DND-41 (cell line): ENCODE measurements around the gene WDR86.

ENCODE experiments used
- ATAC-seq: fragments of 200-7000 bp; cut with Tn5 transposase; 3 replicates; pipeline ENCODE4 v1.9.1; 2021; ENCODE audit warnings: low read depth; ENCODE audit not compliant: insufficient read depth
- DNase-seq: peaks from one replicate; pipeline ENCODE4 v3.0.0-alpha.2; 2020
- H2AFZ ChIP-seq: 2 replicates; pipeline ENCODE4 v1.6.0; 2012; ENCODE audit warnings: low read depth, low read length
- H3K27ac ChIP-seq: 2 replicates; pipeline ENCODE4 v1.5.1; 2012; ENCODE audit warnings: low read length, inconsistent platforms
- H3K27me3 ChIP-seq: fragments of 200-600 bp; sonication (generic); 2 replicates; pipeline ENCODE4 v1.6.0; 2012; ENCODE audit warnings: low read length, mild to moderate bottlenecking, inconsistent platforms; ENCODE audit not compliant: insufficient read depth, poor library complexity
- H3K36me3 ChIP-seq: 2 replicates; pipeline ENCODE4 v1.5.1; 2012; ENCODE audit warnings: low read length, inconsistent platforms; ENCODE audit not compliant: insufficient read depth
- H3K4me1 ChIP-seq: 2 replicates; pipeline ENCODE4 v1.5.1; 2012; ENCODE audit warnings: mild to moderate bottlenecking, low read length; ENCODE audit not compliant: insufficient read depth
- H3K4me2 ChIP-seq: 2 replicates; pipeline ENCODE4 v1.6.0; 2012; ENCODE audit warnings: mild to moderate bottlenecking, moderate library complexity, low read length, inconsistent platforms; ENCODE audit not compliant: insufficient read depth
- H3K4me3 ChIP-seq, 2 experiments: fragments of 200-600 bp in 1 of 2; shearing (Covaris generic) in 1 of 2; 2 replicates each; pipeline ENCODE4 v1.5.1; 2012 to 2016; ENCODE audit warnings: inconsistent platforms in 2 of 2, low read length in 2 of 2, mild to moderate bottlenecking in 2 of 2, low read depth in 1 of 2, moderate library complexity in 1 of 2
- H3K79me2 ChIP-seq: 2 replicates; pipeline ENCODE4 v1.6.0; 2012; ENCODE audit warnings: low read length, inconsistent platforms; ENCODE audit not compliant: insufficient read depth
- H3K9ac ChIP-seq: 2 replicates; pipeline ENCODE4 v1.6.0; 2012; ENCODE audit warnings: low read depth, mild to moderate bottlenecking, inconsistent platforms, low read length, moderate library complexity
- H3K9me3 ChIP-seq: 2 replicates; pipeline ENCODE4 v1.5.1; 2012; ENCODE audit warnings: low read length, moderate library complexity, mild to moderate bottlenecking, inconsistent platforms; ENCODE audit not compliant: insufficient read depth, severe bottlenecking
- H4K20me1 ChIP-seq: 2 replicates; pipeline ENCODE4 v1.6.0; 2012; ENCODE audit warnings: low read length; ENCODE audit not compliant: insufficient read depth
- EZH2 ChIP-seq: IDR thresholded peaks from 3 replicates; pipeline ENCODE4 v1.6.1; 2012; ENCODE audit warnings: borderline replicate concordance, low read depth, mild to moderate bottlenecking, moderate library complexity, low read length, inconsistent platforms; ENCODE audit not compliant: severe bottlenecking
- TF ChIP-seq, protein P1 (sequence below): IDR thresholded peaks from 2 replicates; pipeline ENCODE4 v1.5.1; 2012; ENCODE audit warnings: borderline replicate concordance, low read length, moderate library complexity, mild to moderate bottlenecking; ENCODE audit not compliant: poor library complexity, severe bottlenecking; ENCODE audit errors: extremely low read depth

WDR86 gene

DNA sequence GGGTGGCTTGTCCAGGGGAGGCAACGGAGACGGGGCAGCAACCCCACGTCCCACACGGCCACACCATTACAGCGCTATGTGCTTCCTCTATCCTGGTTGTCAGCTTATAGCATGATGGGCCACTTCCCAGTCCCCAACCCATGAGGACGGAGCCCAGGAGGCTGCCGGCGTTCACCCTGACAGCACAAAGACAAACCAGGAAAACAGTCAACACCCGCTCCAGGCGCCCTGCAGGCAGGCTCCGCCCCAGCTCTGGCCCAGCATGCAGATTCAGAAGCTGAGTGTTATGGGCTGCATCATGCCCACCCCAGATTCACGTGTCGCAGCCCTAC lies 14.8 kb downstream of the WDR86 start:
- no peaks in the 10 kb centered on the region for H4K20me1 ChIP-seq
- no peaks in the 10 kb centered on the region for H3K27me3 ChIP-seq
- no peak overlapping the region for H3K9ac ChIP-seq
- peaks cover 7% of the 10 kb centered on the region for H3K9me3 ChIP-seq
- H3K4me3 ChIP-seq: no peak overlapping the region
- ATAC-seq (no peak), DNase-seq (no peak)
- no peaks in the 10 kb centered on the region for H3K79me2 ChIP-seq
- peaks cover 30% of the 10 kb centered on the region for H3K36me3 ChIP-seq
- TF ChIP-seq EZH2: no peak
- H3K4me1 ChIP-seq: no peaks in the 10 kb centered on the region
- H3K27ac ChIP-seq: no peak overlapping the region
- H3K4me2 ChIP-seq: no peak overlapping the region
- no peak overlapping the region for H2AFZ ChIP-seq

DNA sequence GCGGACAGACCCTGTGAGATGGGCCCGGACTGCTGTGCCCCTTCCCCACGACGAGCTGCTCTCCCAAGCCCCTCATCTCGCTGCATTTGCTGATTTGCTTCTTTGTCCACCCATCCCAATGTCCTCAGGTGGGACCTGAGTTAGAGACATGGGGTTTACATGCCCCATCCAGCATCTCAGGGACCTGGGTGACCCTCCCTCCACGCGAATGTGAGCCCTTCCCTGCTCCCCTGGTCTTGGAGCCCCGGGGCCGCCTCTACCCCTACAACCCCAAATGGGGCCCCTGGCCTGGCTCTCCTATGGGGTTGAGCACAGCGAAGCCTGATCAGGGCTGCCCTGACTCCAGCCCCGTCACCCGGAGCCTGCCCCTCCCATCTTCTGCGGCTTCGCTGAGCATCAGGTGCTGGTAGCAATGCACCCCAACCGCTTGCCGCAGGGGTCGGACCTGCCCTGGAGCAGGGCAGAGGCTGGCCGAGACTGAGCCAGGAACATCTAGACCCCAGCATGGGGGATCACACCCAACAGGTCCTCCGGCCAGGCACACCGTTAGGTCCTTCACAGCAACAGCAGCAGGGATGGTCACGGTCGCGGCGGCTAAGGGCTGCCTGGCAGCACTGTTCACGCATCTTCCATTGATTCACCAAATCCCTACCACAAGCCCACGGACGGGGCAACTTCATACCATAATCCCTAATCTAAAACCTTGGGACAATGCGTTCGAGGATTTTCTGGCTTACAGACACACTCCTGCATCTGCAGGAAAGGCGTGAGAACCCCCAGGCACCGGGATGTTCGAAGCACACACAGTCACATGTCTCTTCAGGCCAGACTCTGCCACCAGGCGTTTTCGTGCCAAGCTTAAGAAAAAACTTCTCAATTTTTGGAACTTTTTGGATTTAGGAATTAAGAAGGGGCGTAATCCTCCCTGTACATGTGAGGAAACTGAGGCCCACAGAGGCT lies 15.5 kb downstream of the WDR86 start:
- Histone ChIP-seq H3K9ac (no peak overlapping the region), H3K9me3 (peaks cover 7% of the 10 kb centered on the region), H3K79me2 (no peaks in the 10 kb centered on the region), H3K36me3 (peaks cover 26% of the 10 kb centered on the region), H2AFZ (no peak overlapping the region), H3K4me1 (no peaks in the 10 kb centered on the region), H3K27me3 (no peaks in the 10 kb centered on the region), H3K4me3 (no peak overlapping the region), H3K4me2 (no peak overlapping the region), H4K20me1 (no peaks in the 10 kb centered on the region), H3K27ac (no peak overlapping the region)
- DNase-seq (no peak), ATAC-seq (no peak)
- TF ChIP-seq, protein P1, sequence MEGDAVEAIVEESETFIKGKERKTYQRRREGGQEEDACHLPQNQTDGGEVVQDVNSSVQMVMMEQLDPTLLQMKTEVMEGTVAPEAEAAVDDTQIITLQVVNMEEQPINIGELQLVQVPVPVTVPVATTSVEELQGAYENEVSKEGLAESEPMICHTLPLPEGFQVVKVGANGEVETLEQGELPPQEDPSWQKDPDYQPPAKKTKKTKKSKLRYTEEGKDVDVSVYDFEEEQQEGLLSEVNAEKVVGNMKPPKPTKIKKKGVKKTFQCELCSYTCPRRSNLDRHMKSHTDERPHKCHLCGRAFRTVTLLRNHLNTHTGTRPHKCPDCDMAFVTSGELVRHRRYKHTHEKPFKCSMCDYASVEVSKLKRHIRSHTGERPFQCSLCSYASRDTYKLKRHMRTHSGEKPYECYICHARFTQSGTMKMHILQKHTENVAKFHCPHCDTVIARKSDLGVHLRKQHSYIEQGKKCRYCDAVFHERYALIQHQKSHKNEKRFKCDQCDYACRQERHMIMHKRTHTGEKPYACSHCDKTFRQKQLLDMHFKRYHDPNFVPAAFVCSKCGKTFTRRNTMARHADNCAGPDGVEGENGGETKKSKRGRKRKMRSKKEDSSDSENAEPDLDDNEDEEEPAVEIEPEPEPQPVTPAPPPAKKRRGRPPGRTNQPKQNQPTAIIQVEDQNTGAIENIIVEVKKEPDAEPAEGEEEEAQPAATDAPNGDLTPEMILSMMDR: no peak
- TF ChIP-seq EZH2: no peak

DNA sequence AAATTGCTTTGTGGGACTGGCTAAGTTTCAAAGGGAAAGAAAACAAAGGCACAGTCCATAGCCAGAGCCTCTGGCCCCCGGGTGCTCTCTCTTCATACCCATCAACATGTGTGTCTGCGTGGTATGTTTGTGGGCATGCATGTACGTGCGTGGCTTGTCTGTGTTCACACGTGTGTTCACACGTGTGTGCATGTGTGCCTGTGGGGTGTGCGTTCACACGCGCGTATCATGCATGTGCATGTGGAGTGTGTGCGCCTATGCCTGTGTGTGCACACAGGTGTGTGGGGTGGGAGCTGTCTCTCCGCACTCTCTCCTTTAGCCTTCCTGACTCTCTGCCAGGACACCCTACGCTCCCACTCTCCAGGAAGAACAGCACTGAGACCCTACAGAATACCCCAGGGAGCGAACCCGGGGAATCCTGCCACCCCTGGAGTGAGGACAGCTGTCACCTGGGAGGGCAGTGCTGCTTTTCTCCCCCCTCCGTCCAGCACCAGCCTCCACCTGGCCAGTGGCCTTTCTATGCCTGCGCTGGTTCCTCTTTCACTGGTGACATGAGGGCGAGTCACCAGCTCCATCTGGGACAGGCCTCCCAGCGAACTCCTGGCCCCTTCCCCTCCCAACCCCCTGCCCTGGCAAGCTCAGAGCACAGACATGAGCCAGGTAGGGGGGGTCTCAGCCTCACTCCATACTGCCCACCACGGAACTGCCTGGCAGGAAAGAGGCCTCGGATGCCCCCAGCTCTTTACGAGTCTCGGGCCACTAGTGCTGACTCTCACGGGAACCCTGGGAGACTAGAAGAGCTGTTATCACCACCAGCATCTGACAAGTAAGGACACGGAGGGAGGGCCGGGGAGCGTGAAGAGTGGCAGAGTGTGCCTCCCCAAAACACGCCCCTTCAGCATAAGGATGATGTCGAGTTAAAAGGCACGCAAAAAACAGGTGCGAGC lies 16.5 kb downstream of the WDR86 start:
- peak; percentile 44; the same call in 1 of the 3 replicates for ATAC-seq
- Histone ChIP-seq H3K4me3 (no peak overlapping the region), H3K36me3 (peaks cover 18% of the 10 kb centered on the region), H3K4me2 (no peak overlapping the region), H3K4me1 (no peaks in the 10 kb centered on the region), H3K9ac (no peak overlapping the region), H3K27me3 (no peaks in the 10 kb centered on the region), H3K27ac (no peak overlapping the region), H3K9me3 (peaks cover 7% of the 10 kb centered on the region), H2AFZ (no peak overlapping the region), H4K20me1 (no peaks in the 10 kb centered on the region), H3K79me2 (no peaks in the 10 kb centered on the region)
- DNase-seq: no peak
- no peak for TF ChIP-seq EZH2
- TF ChIP-seq, protein P1: no peak
